ENCODE measurements around the gene RASSF3. TPM values are rescaled to one million over a fixed set of nuclear protein-coding genes. Genes with fewer than 3 reads are reported as not detected.

The RASSF3 gene
- total and polyA plus RNA-seq, 4 donors, result 26.7 to 60.9 (median 33.5) TPM

DNA sequence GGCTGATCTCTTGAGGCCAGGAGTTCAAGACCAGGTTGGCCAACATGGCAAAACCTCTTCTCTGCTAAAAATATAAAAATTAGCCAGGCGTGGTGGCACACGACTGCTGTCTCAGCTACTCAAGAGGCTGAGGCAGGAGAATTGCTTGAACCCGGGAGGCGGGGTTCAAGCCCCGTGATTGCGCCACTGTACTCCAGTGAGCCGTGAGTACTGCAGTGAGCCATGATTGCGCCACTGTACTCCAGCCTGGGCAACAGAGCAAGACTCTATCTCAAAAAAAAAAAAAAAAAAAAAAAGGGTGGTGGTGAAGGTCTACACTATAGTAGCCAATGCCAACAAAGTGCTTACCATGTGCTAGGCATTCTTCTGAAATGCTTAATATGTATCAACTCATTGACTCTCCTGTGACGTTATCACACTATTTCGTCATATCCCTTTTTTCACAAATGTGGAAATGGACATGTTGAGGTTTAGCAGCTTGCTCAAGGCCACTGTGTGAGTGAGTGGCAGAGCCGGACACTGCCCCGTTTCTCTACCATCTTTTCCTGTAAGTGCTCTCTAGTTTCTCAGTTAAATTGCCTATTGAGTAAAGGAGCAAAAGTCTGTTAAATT, 89.3 kb downstream of the RASSF3 start:
- peaks cover 0 to 4% (median 0%) of the 10 kb centered on the region in 5 donors for H3K4me1 ChIP-seq (ENCODE audit: control insufficient read depth in 5 of 5, insufficient read depth in 5 of 5, low read length in 5 of 5)
- ATAC-seq (ENCODE audit: insufficient read depth, low FRiP score) (no peak), DNase-seq (no peak)
- TF ChIP-seq, protein P1, sequence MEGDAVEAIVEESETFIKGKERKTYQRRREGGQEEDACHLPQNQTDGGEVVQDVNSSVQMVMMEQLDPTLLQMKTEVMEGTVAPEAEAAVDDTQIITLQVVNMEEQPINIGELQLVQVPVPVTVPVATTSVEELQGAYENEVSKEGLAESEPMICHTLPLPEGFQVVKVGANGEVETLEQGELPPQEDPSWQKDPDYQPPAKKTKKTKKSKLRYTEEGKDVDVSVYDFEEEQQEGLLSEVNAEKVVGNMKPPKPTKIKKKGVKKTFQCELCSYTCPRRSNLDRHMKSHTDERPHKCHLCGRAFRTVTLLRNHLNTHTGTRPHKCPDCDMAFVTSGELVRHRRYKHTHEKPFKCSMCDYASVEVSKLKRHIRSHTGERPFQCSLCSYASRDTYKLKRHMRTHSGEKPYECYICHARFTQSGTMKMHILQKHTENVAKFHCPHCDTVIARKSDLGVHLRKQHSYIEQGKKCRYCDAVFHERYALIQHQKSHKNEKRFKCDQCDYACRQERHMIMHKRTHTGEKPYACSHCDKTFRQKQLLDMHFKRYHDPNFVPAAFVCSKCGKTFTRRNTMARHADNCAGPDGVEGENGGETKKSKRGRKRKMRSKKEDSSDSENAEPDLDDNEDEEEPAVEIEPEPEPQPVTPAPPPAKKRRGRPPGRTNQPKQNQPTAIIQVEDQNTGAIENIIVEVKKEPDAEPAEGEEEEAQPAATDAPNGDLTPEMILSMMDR (IDR thresholded peaks at IDR 0.05; ENCODE audit: control extremely low read depth, extremely low read depth), result no peak
- no peak overlapping the region for H3K9ac ChIP-seq (ENCODE audit: insufficient read depth in 1 of 2, low read length in 2 of 2)
- H3K27ac ChIP-seq (ENCODE audit: low read depth in 1 of 2, low read length in 1 of 2), result no peak overlapping the region
- 36 to 77% methylated on average over 12 of the region's 12 CpGs for WGBS, 2 donors
- H3K4me3 ChIP-seq, result no peak overlapping the region
- no peaks in the 10 kb centered on the region for H3K9me3 ChIP-seq (ENCODE audit: control insufficient read depth in 4 of 4, insufficient read depth in 3 of 4, low read length in 3 of 4)
- H3K27me3 ChIP-seq (ENCODE audit: control insufficient read depth in 3 of 3, insufficient read depth in 3 of 3, low read length in 2 of 3), result no peaks in the 10 kb centered on the region
- H3K36me3 ChIP-seq (ENCODE audit: control insufficient read depth in 4 of 4, insufficient read depth in 4 of 4, low read length in 4 of 4), result peaks cover 4 to 7% (median 6%) of the 10 kb centered on the region in 4 donors

DNA sequence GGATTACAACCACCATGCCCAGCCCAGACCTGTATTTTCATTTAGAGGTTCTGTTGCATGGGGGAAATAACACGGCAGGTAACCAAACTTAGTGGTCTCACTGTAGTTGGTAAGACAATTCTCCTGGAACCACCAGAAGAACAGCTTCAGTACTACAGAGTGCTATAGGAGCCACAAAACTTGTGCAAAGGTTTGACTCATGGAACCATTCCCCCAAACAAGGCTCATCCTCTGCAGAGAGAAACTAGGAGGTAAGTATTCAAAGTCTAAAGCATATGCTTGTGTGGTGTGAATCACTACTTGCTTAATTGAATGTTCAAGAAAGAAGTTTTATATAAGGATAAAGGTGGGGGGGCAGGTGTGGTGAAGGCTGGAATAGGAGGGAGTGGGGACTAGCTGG, 90.2 kb downstream of the RASSF3 start:
- peaks cover 0 to 4% (median 0%) of the 10 kb centered on the region in 5 donors for H3K4me1 ChIP-seq (ENCODE audit: control insufficient read depth in 5 of 5, insufficient read depth in 5 of 5, low read length in 5 of 5)
- H3K9me3 ChIP-seq (ENCODE audit: control insufficient read depth in 4 of 4, insufficient read depth in 3 of 4, low read length in 3 of 4), result no peaks in the 10 kb centered on the region
- DNase-seq (no peak), ATAC-seq (ENCODE audit: insufficient read depth, low FRiP score) (no peak)
- H3K27ac ChIP-seq (ENCODE audit: low read depth in 1 of 2, low read length in 1 of 2), result peak overlapping the region in 1 of 2 donors; percentile 50
- H3K27me3 ChIP-seq (ENCODE audit: control insufficient read depth in 3 of 3, insufficient read depth in 3 of 3, low read length in 2 of 3), result no peaks in the 10 kb centered on the region
- TF ChIP-seq, protein P1 (IDR thresholded peaks at IDR 0.05; ENCODE audit: control extremely low read depth, extremely low read depth), result no peak
- H3K9ac ChIP-seq (ENCODE audit: insufficient read depth in 1 of 2, low read length in 2 of 2), result no peak overlapping the region
- H3K36me3 ChIP-seq (ENCODE audit: control insufficient read depth in 4 of 4, insufficient read depth in 4 of 4, low read length in 4 of 4), result peaks cover under 1 to 4% (median 2%) of the 10 kb centered on the region in 4 donors
- WGBS, 2 donors, result 92 to 96% methylated on average over 1 of the region's 1 CpG
- no peak overlapping the region for H3K4me3 ChIP-seq

DNA sequence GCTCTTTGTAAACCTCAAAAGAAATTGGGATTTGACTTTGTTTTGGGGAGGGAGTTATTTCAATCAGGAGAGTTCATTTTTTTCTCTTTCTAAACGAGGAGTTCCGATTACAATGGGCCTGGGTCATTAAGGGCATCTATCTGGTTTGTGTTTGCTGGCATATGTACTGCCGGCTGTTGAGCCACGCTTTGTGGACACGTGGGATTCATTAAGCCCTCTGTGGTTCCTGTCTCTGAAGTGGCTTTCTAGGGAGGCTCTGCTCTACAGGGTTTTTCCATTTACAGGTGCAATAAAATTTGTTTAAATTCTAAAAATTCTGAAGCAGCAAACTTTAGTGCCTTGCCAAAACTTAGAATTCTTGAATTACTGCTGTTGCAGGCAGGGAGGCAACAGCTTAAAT, 91.0 kb downstream of the RASSF3 start:
- no peaks in the 10 kb centered on the region for H3K27me3 ChIP-seq (ENCODE audit: control insufficient read depth in 3 of 3, insufficient read depth in 3 of 3, low read length in 2 of 3)
- H3K4me3 ChIP-seq, result no peak overlapping the region
- ATAC-seq (ENCODE audit: insufficient read depth, low FRiP score), result no peak
- no peak overlapping the region for H3K9ac ChIP-seq (ENCODE audit: insufficient read depth in 1 of 2, low read length in 2 of 2)
- H3K4me1 ChIP-seq (ENCODE audit: control insufficient read depth in 5 of 5, insufficient read depth in 5 of 5, low read length in 5 of 5), result peaks cover 0 to 4% (median 2%) of the 10 kb centered on the region in 5 donors
- no peak overlapping the region for H3K27ac ChIP-seq (ENCODE audit: low read depth in 1 of 2, low read length in 1 of 2)
- peaks cover 0 to 4% (median under 1%) of the 10 kb centered on the region in 4 donors for H3K36me3 ChIP-seq (ENCODE audit: control insufficient read depth in 4 of 4, insufficient read depth in 4 of 4, low read length in 4 of 4)
- no peak for DNase-seq
- no peaks in the 10 kb centered on the region for H3K9me3 ChIP-seq (ENCODE audit: control insufficient read depth in 4 of 4, insufficient read depth in 3 of 4, low read length in 3 of 4)
- TF ChIP-seq, protein P1 (IDR thresholded peaks at IDR 0.05; ENCODE audit: control extremely low read depth, extremely low read depth), result no peak
- 72 to 87% methylated on average over 5 of the region's 5 CpGs for WGBS, 2 donors

All from lung (tissue), 12 donors.